Smooth muscle cell (in vitro differentiated cells): ENCODE measurements around the gene IER5L. TPM values are rescaled to one million over a fixed set of nuclear protein-coding genes. Genes with fewer than 3 reads are reported as not detected.

Experiments used
- DNase-seq: peaks from one replicate; lab custom pipeline; 2025; ENCODE audit not compliant: unreplicated experiment; lab: John Stamatoyannopoulos, UW
- H2AFZ ChIP-seq: fragments of 200-600 bp; sonication (generic); 2 replicates; pipeline ENCODE4 v1.6.0; 2016; ENCODE audit warnings: antibody characterized with exemption, low read depth, mild to moderate bottlenecking
- H3F3A ChIP-seq: fragments of 200-600 bp; sonication (generic); 2 replicates; pipeline ENCODE4 v1.6.0; 2017; ENCODE audit warnings: antibody characterized with exemption, low read depth
- H3K27ac ChIP-seq: fragments of 200-600 bp; sonication (generic); 2 replicates; pipeline ENCODE4 v1.5.1; 2016; ENCODE audit warnings: low read depth, mild to moderate bottlenecking
- H3K27me3 ChIP-seq: fragments of 200-600 bp; sonication (generic); 2 replicates; pipeline ENCODE4 v1.6.1; 2016; ENCODE audit warnings: low read depth, mild to moderate bottlenecking
- H3K36me3 ChIP-seq: fragments of 200-600 bp; sonication (generic); 2 replicates; pipeline ENCODE4 v1.5.1; 2016; ENCODE audit warnings: low read depth
- H3K4me1 ChIP-seq: fragments of 200-600 bp; sonication (generic); 2 replicates; pipeline ENCODE4 v1.5.1; 2016; ENCODE audit warnings: low read depth
- H3K4me2 ChIP-seq: fragments of 200-600 bp; sonication (generic); 2 replicates; pipeline ENCODE4 v1.6.0; 2016; ENCODE audit warnings: mild to moderate bottlenecking
- H3K4me3 ChIP-seq: fragments of 200-600 bp; sonication (generic); 2 replicates; pipeline ENCODE4 v1.5.1; 2016; ENCODE audit warnings: mild to moderate bottlenecking
- H3K79me2 ChIP-seq: fragments of 200-600 bp; sonication (generic); 2 replicates; pipeline ENCODE4 v1.6.0; 2016; ENCODE audit warnings: low read depth, mild to moderate bottlenecking
- H3K9ac ChIP-seq: fragments of 200-600 bp; sonication (generic); 2 replicates; pipeline ENCODE4 v1.6.0; 2016; ENCODE audit warnings: low read depth
- H3K9me3 ChIP-seq: fragments of 200-600 bp; sonication (generic); replicated peaks from 2 replicates; pipeline ENCODE4 v1.5.1; 2016; ENCODE audit warnings: low read depth
- H4K20me1 ChIP-seq: fragments of 200-600 bp; sonication (generic); 2 replicates; pipeline ENCODE4 v1.6.0; 2016; ENCODE audit warnings: low read depth
- CTCF ChIP-seq: fragments of 200-600 bp; sonication (generic); IDR thresholded peaks from 2 replicates; pipeline ENCODE4 v1.5.1; 2017; ENCODE audit warnings: borderline replicate concordance, mild to moderate bottlenecking, antibody characterized with exemption; ENCODE audit not compliant: insufficient read depth, poor library complexity, severe bottlenecking
- WGBS: methylation state at CpG from one replicate; pipeline ENCODE4 v1.1.7; 2016; ENCODE audit warnings: low lambda C conversion rate; 5-methylcytosine and 5-hydroxymethylcytosine counted together
- polyA plus RNA-seq: library from polyadenylated mRNA; unstranded; fragments of >200 nt; fragmentation: Nextera tagmentation; extraction: Ambion mirVana; gene quantifications from 2 replicates; pipeline ENCODE4 v1.2.1, GENCODE V29; 2016
- total RNA-seq: library from RNA; depleted of rRNA; stranded (reverse); fragments of >200 nt; gene quantifications from 2 replicates; pipeline ENCODE4 v1.2.3, GENCODE V29; 2014

The IER5L gene
- total and polyA plus RNA-seq, 2 experiments from 2014 or later, result 28.3 to 31.7 TPM

DNA sequence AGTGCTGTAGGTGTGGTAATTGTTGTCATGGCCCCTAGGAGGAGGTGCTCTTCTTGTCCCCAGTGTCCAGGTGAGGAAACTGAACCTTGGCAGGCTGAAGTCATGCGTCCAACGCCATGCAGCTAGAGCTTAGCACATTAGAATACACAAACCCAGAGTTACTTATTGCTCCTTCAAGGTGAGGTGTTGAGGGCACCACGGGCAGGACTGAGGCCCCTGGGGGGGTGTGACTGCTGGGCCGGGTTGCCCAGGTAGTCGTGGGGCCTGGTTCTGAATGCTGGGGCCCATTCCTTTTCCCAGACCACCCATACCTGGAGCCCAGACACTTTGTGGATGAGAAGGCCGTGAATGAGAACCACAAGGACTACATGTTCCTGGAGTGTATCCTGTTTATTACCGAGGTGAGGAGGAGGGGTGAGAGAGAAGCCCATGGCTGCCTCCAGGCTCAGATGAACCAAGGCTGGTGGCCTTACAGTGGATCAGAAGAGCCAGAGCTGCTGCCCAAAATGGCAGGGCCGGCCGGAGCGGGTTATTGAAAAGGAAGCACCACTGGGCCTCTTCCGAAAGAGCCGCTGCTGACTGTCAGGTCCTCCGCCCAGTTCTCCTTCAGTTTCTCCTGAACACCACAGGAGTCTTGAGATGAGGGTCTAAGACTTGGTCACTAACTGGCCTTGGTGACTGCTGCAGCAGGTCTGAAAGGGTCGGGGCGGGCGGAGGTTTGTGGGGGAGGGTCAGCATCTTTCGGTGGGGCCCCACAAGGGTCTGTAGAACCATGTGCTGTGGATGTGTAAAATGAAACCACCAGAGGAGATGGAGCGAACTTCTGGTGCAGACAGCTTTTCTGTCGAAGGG lies 40.5 kb downstream of the IER5L start:
- Histone ChIP-seq H2AFZ (no peak overlapping the region), H3F3A (peaks cover 14% of the 10 kb centered on the region), H4K20me1 (no peaks in the 10 kb centered on the region), H3K4me1 (peaks cover 30% of the 10 kb centered on the region), H3K4me3 (no peak overlapping the region), H3K27me3 (no peaks in the 10 kb centered on the region), H3K9ac (no peak overlapping the region), H3K4me2 (no peak overlapping the region), H3K9me3 (no peaks in the 10 kb centered on the region), H3K79me2 (peaks cover 7% of the 10 kb centered on the region), H3K27ac (peak overlapping the region; percentile 100), H3K36me3 (peaks cover 4% of the 10 kb centered on the region)
- no peak for DNase-seq
- 89% methylated on average over 19 of the region's 19 CpGs for WGBS
- no peak for TF ChIP-seq CTCF

DNA sequence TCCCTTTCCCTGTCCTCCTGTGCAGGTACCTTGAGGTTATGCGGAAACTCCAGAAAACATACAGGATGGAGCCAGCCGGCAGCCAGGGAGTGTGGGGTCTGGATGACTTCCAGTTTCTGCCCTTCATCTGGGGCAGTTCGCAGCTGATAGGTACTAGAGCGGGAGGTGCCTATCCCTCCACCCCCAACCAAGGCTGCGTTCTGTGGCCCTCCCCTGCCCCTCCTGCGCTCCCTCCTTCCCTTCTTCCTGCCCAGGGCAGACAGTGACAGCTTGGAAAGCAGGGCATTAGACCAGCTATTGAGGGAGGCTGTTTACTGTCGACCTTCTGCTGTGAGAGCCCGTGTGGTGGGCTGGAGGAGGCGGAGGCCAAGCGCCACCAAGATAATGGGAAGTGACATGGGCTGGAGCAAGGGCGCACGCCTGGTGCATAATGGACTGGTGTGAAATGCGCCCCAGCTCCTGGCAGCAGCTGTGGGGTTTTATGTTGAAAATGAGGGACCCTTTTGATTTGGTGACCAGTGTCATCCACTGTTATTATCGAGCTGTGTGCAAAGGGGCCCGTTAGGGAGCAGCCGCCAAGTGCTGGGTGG lies 41.5 kb downstream of the IER5L start:
- no peak for DNase-seq
- no peak overlapping the region for H3K9ac ChIP-seq
- peaks cover 4% of the 10 kb centered on the region for H3K36me3 ChIP-seq
- H3K4me3 ChIP-seq, result no peak overlapping the region
- no peaks in the 10 kb centered on the region for H3K27me3 ChIP-seq
- H3K79me2 ChIP-seq, result no peaks in the 10 kb centered on the region
- peaks cover 12% of the 10 kb centered on the region for H3F3A ChIP-seq
- H3K27ac ChIP-seq, result no peak overlapping the region
- peaks cover 20% of the 10 kb centered on the region for H3K4me1 ChIP-seq
- H4K20me1 ChIP-seq, result no peaks in the 10 kb centered on the region
- 85% methylated on average over 16 of the region's 16 CpGs for WGBS
- no peak overlapping the region for H3K4me2 ChIP-seq
- H2AFZ ChIP-seq, result no peak overlapping the region
- H3K9me3 ChIP-seq, result no peaks in the 10 kb centered on the region
- TF ChIP-seq CTCF, result no peak

GRCh38 chr9:129135476-129135875 lies 42.6 kb downstream of the IER5L start:
- over 99% methylated on average over 6 of the region's 6 CpGs for WGBS
- Histone ChIP-seq H3K36me3 (peaks cover 4% of the 10 kb centered on the region), H3K27ac (no peak overlapping the region), H3K4me3 (no peak overlapping the region), H2AFZ (no peak overlapping the region), H3F3A (peaks cover 12% of the 10 kb centered on the region), H3K4me1 (peaks cover 10% of the 10 kb centered on the region), H3K4me2 (no peak overlapping the region), H3K9me3 (no peaks in the 10 kb centered on the region), H4K20me1 (no peaks in the 10 kb centered on the region), H3K27me3 (no peaks in the 10 kb centered on the region), H3K9ac (no peak overlapping the region), H3K79me2 (no peaks in the 10 kb centered on the region)
- no peak for TF ChIP-seq CTCF
- DNase-seq, result no peak
